Psoas muscle (tissue), 8 donors: Measurements from ENCODE around the gene KIAA1671. TPM values are rescaled to one million over a fixed set of nuclear protein-coding genes. Genes with fewer than 3 reads are reported as not detected.

Source experiments
- ATAC-seq, 4 donors: fragments of 200-7000 bp; cut with Tn5 transposase; one replicate each; pipeline ENCODE4 v1.9.1; 2020; ENCODE audit warnings: moderate library complexity in 3 of 4, mild to moderate bottlenecking in 2 of 4
- DNase-seq, 2 donors: peaks; one replicate each; pipeline ENCODE4 v3.0.0-alpha.2; 2020
- H3K27ac ChIP-seq: fragments of 200-600 bp; one replicate; pipeline ENCODE4 v1.8.0; 2022
- H3K27me3 ChIP-seq, 3 donors: fragments of 200-600 bp in 1 of 3; one replicate each; pipeline versions ENCODE4 v1.6.1 to v1.8.0; 2013 to 2022; ENCODE audit warnings: low read length in 2 of 3, mild to moderate bottlenecking in 2 of 3, moderate library complexity in 1 of 3; ENCODE audit not compliant: insufficient read depth in 3 of 3
- H3K36me3 ChIP-seq, 2 donors: fragments of 200-600 bp in 1 of 2; one replicate each; pipeline versions ENCODE4 v1.6.1 to v1.8.0; 2013 to 2022; ENCODE audit warnings: low read depth in 1 of 2, mild to moderate bottlenecking in 1 of 2, moderate library complexity in 1 of 2; ENCODE audit not compliant: insufficient read depth in 1 of 2
- H3K4me1 ChIP-seq: fragments of 200-600 bp; one replicate; pipeline ENCODE4 v1.8.0; 2022
- H3K4me3 ChIP-seq: fragments of 200-600 bp; one replicate; pipeline ENCODE4 v1.8.0; 2022; ENCODE audit warnings: mild to moderate bottlenecking
- H3K9me3 ChIP-seq: fragments of 200-600 bp; one replicate; pipeline ENCODE4 v1.8.0; 2022
- WGBS, 3 donors: extraction: QIAGEN DNeasy Blood & Tissue Kit; methylation state at CpG; one replicate each; pipeline versions ENCODE4 v1.1.6 to v1.1.7; 2013; 5-methylcytosine and 5-hydroxymethylcytosine counted together
- intact Hi-C, 2 donors: fragments of 100-400 bp; cut with DNase I; formaldehyde crosslinking; loops; one replicate each; pipeline versions ENCODE4 v1.11.0 to v1.14.2; 2022
- polyA plus RNA-seq, 3 donors: library from polyadenylated mRNA; stranded (reverse); fragments of 200-250 nt; gene quantifications; one replicate each; pipeline ENCODE4 v1.2.3, GENCODE V29; 2013
- total RNA-seq, 4 donors: library from RNA; stranded (reverse); fragmentation: NEBNext Ultra II Directional in 2 of 4; extraction: Animal tissue kit (Norgen Biotek cat#: 25700) in 2 of 4; gene quantifications; one replicate each; pipeline versions ENCODE4 v1.2.1 to v1.2.4, GENCODE V29; 2021 to 2023
- TF ChIP-seq, protein P1 (sequence below): fragments of 200-600 bp; IDR thresholded peaks from one replicate; pipeline ENCODE4 v1.8.0; 2022; ENCODE audit warnings: antibody characterized with exemption
- donor health status: healthy with polysubstance abuse.
- donor health status: DM: no; HTN: no; CAD: no; lungs with moderate emphysema.
- donor health status: Bipolar disorder and iron deficiency.
- donor health status: healthy.
- donor health status: DM: yes; HTN: yes; CAD: no.
- donor health status: DM: no; HTN: no; CAD: no.
- donor health status: DM: no; HTN: no; CAD: no.
- donor health status: DM: yes; HTN: yes; CAD: no.

KIAA1671 gene
- total and polyA plus RNA-seq, 7 donors, result 1.9 to 56.9 (median 15.8) TPM

DNA sequence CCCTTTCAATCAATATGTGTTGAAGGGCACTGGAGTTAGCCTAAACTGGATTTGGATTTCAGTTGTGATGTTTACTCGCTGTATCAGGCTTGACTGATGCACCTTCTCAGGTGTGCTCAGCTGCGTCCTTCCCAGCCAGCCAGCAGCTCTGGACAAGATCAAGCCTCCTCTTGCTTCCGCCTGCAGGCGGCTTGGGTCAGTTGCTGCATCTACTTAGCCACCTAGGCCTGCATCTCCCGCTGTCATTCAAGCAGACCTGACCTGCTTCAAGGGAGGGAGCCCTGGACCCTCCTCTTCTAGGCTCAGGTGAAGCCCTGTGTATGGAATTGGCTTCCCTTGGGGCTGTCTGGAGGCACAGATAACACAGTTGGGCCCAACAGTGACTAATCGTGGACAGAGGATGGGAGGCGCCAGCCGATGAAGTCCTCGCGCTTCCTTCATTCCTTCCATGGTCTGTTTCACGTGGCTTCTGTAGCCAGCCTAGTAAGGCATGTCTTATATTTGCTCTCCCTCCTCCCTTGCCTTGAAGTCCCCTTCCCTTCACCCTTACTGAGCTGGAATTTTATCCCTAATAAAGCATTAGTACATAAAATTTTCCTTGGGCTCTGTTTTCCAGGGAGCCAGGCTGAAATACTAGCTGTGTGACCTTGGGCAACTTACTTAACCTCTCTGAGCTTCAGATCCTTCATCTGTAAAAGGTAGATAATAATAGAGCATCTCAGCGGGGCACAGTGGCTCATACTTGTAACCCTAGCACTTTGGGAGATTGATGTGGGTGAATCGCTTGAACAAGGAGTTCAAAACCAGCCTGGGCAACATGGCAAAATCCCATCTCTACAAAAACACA lies 3.9 kb upstream of the KIAA1671 start:
- 80 to 83% (median 81%) methylated on average over 13 of the region's 13 CpGs for WGBS, 3 donors
- Histone ChIP-seq H3K4me1 (no peaks in the 10 kb centered on the region), H3K27me3 (peaks cover 0 to 60% (median 5%) of the 10 kb centered on the region in 3 donors), H3K9me3 (no peaks in the 10 kb centered on the region), H3K4me3 (no peak overlapping the region), H3K27ac (no peak overlapping the region), H3K36me3 (no peaks in the 10 kb centered on the region)
- DNase-seq, result no peak
- TF ChIP-seq, protein P1, sequence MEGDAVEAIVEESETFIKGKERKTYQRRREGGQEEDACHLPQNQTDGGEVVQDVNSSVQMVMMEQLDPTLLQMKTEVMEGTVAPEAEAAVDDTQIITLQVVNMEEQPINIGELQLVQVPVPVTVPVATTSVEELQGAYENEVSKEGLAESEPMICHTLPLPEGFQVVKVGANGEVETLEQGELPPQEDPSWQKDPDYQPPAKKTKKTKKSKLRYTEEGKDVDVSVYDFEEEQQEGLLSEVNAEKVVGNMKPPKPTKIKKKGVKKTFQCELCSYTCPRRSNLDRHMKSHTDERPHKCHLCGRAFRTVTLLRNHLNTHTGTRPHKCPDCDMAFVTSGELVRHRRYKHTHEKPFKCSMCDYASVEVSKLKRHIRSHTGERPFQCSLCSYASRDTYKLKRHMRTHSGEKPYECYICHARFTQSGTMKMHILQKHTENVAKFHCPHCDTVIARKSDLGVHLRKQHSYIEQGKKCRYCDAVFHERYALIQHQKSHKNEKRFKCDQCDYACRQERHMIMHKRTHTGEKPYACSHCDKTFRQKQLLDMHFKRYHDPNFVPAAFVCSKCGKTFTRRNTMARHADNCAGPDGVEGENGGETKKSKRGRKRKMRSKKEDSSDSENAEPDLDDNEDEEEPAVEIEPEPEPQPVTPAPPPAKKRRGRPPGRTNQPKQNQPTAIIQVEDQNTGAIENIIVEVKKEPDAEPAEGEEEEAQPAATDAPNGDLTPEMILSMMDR, result no peak
- intact Hi-C loops, result no loop called here
- no peak for ATAC-seq

DNA sequence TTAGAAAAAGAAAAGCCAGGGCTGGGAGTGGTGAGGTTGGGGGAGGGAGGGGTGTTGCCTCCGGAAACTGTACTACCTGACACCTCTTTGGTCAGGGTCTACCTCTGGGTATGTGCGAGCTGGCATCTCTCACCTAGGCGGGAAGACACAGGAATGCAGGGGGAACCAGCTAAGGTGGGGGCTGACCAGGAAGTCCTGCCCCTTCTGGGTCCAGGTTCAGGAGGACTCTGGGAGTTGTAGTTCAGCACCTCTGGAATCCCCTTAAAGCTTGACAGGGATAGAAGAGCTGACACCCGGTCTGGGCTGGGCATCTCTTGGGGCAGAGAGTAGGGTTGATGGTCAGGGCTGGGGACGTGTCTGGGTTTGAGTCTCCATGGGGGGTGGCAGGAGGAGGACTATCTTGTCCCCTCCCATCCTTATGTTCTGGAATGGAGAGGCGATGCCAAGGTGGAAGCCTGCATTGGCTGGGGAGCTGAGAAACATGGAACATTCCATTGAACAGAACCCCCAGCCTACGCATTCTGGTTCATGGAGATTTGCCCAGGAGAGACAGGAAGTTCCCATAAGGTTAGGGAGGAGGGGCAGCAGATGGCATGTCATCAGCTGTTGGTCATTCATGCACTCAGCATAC lies 2.1 kb upstream of the KIAA1671 start:
- TF ChIP-seq, protein P1, result no peak
- Histone ChIP-seq H3K27ac (no peak overlapping the region), H3K4me3 (no peak overlapping the region), H3K4me1 (no peaks in the 10 kb centered on the region), H3K9me3 (no peaks in the 10 kb centered on the region), H3K27me3 (peaks cover 0 to 65% (median 5%) of the 10 kb centered on the region in 3 donors), H3K36me3 (no peaks in the 10 kb centered on the region)
- no peak for DNase-seq
- intact Hi-C loops, result loop anchor here in 1 of 2 donors (5.0 kb wide), 1 partner anchor 77 kb away; no protein-coding TSS in a partner anchor
- WGBS, 3 donors, result 22 to 24% (median 24%) methylated on average over 7 of the region's 7 CpGs
- no peak for ATAC-seq

GRCh38 chr22:24952837-24953383 lies 394 bp downstream of the KIAA1671 start:
- Histone ChIP-seq H3K27me3 (peaks cover 0 to 60% (median 2%) of the 10 kb centered on the region in 3 donors), H3K9me3 (no peaks in the 10 kb centered on the region), H3K4me1 (no peaks in the 10 kb centered on the region), H3K36me3 (no peaks in the 10 kb centered on the region), H3K4me3 (peak overlapping the region; percentile 76), H3K27ac (peak overlapping the region; percentile 54)
- DNase-seq, result peak; percentile 47 to 67
- TF ChIP-seq, protein P1, result no peak
- WGBS, 3 donors, result 1 to 3% (median 1%) methylated on average over 30 to 35 of the region's 35 CpGs
- intact Hi-C loops, result loop anchor here (1.0 to 5.0 kb wide), 3 partner anchors 74 to 96 kb away; no protein-coding TSS in a partner anchor
- peak; percentile 29 to 54 (median 46) for ATAC-seq

GRCh38 chr22:24953384-24954113 lies 1.0 kb downstream of the KIAA1671 start:
- Histone ChIP-seq H3K27me3 (peaks cover 0 to 53% (median 2%) of the 10 kb centered on the region in 3 donors), H3K9me3 (no peaks in the 10 kb centered on the region), H3K36me3 (no peaks in the 10 kb centered on the region), H3K27ac (peak overlapping the region; percentile 54), H3K4me1 (no peaks in the 10 kb centered on the region), H3K4me3 (peak overlapping the region; percentile 76)
- DNase-seq, result peak in 1 of 2 donors; percentile 25
- ATAC-seq, result peak in 1 of 4 donors; percentile 5
- TF ChIP-seq, protein P1, result no peak
- WGBS, 3 donors, result 13 to 30% (median 20%) methylated on average over 21 to 47 of the region's 47 CpGs
- intact Hi-C loops, result loop anchor here in 1 of 2 donors (2.0 to 5.0 kb wide), 2 partner anchors 74 to 95 kb away; no protein-coding TSS in a partner anchor
